ENCODE measurements around the gene CTSZ. TPM values are rescaled to one million over a fixed set of nuclear protein-coding genes. Genes with fewer than 3 reads are reported as not detected.
"Not testable (repeated sequence)": the region's sequence is repeated elsewhere in the genome, so short reads cannot be mapped to it uniquely, and the experiment has no call there.

Gene CTSZ
- total and polyA plus RNA-seq, 2 donors from 2014 or later = 200 to 234 TPM

GRCh38 chr20:59013031-59013951 lies 6.2 kb upstream of the CTSZ start:
- DNase-seq (peak in 1 of 5 donors; percentile 26), FAIRE-seq (no peak)

GRCh38 chr20:59011874-59012157 lies 4.8 kb upstream of the CTSZ start:
- H3K4me1 ChIP-seq (ENCODE audit: control insufficient read depth in 2 of 3, insufficient read depth in 2 of 3, low read depth in 1 of 3, low read length in 3 of 3); H3K36me3 ChIP-seq (ENCODE audit: control insufficient read depth in 2 of 3, insufficient read depth in 3 of 3, low read length in 3 of 3); H3K9ac ChIP-seq (ENCODE audit: low read length in 3 of 3); FAIRE-seq; DNase-seq; intact Hi-C loops (cut with DNase I); H3K27me3 ChIP-seq (ENCODE audit: control insufficient read depth, insufficient read depth, low read length); H3K9me3 ChIP-seq (ENCODE audit: control insufficient read depth in 2 of 3, insufficient read depth in 1 of 3, low read length in 3 of 3): not testable (repeated sequence)
- H3K27ac ChIP-seq (ENCODE audit: low read depth in 2 of 2, low read length in 2 of 2) = peak overlapping the region in 1 of 2 donors; percentile 16
- H3K4me3 ChIP-seq (ENCODE audit: low read length in 3 of 3) = peak overlapping the region in 1 of 3 donors; percentile 12

More at GRCh38 chr20:59013031-59013951, 6.2 kb upstream of the CTSZ start:
- Histone ChIP-seq H3K27me3 (ENCODE audit: control insufficient read depth, insufficient read depth, low read length) (no peaks in the 10 kb centered on the region), H3K9ac (ENCODE audit: low read length in 3 of 3) (no peak overlapping the region), H3K27ac (ENCODE audit: low read depth in 2 of 2, low read length in 2 of 2) (no peak overlapping the region), H3K9me3 (ENCODE audit: control insufficient read depth in 2 of 3, insufficient read depth in 1 of 3, low read length in 3 of 3) (no peaks in the 10 kb centered on the region), H3K4me1 (ENCODE audit: control insufficient read depth in 2 of 3, insufficient read depth in 2 of 3, low read depth in 1 of 3, low read length in 3 of 3) (peaks cover 0 to 9% (median 5%) of the 10 kb centered on the region in 3 donors), H3K36me3 (ENCODE audit: control insufficient read depth in 2 of 3, insufficient read depth in 3 of 3, low read length in 3 of 3) (no peaks in the 10 kb centered on the region), H3K4me3 (ENCODE audit: low read length in 3 of 3) (no peak overlapping the region)
- intact Hi-C loops (cut with DNase I) = no loop called here
- no peak for TF ChIP-seq CTCF (IDR thresholded peaks at IDR 0.05; ENCODE audit: borderline replicate concordance, extremely low read depth, insufficient read depth)

- H3K4me3 ChIP-seq (ENCODE audit: low read length in 3 of 3) = peak overlapping the region in 1 of 3 donors; percentile 12
- FAIRE-seq = no peak
- peak overlapping the region in 1 of 2 donors; percentile 46 for H3K27ac ChIP-seq (ENCODE audit: low read depth in 2 of 2, low read length in 2 of 2)
- TF ChIP-seq CTCF (IDR thresholded peaks at IDR 0.05; ENCODE audit: borderline replicate concordance, extremely low read depth, insufficient read depth) = no peak
- H3K4me1 ChIP-seq (ENCODE audit: control insufficient read depth in 2 of 3, insufficient read depth in 2 of 3, low read depth in 1 of 3, low read length in 3 of 3) = peaks cover 0 to 9% (median 5%) of the 10 kb centered on the region in 3 donors
- intact Hi-C loops (cut with DNase I) = no loop called here
- no peaks in the 10 kb centered on the region for H3K36me3 ChIP-seq (ENCODE audit: control insufficient read depth in 2 of 3, insufficient read depth in 3 of 3, low read length in 3 of 3)
- H3K9me3 ChIP-seq (ENCODE audit: control insufficient read depth in 2 of 3, insufficient read depth in 1 of 3, low read length in 3 of 3) = no peaks in the 10 kb centered on the region
- DNase-seq = peak in 1 of 5 donors; percentile 78
- H3K9ac ChIP-seq (ENCODE audit: low read length in 3 of 3) = no peak overlapping the region
- H3K27me3 ChIP-seq (ENCODE audit: control insufficient read depth, insufficient read depth, low read length) = no peaks in the 10 kb centered on the region
Measured at GRCh38 chr20:59010995-59011873, 4.2 kb upstream of the CTSZ start.
